ENCODE results near the gene MRPS34.
"Not testable (repeated sequence)": the region's sequence is repeated elsewhere in the genome, so short reads cannot be mapped to it uniquely, and the experiment has no call there.

MRPS34 gene

GRCh38 chr16:1734816-1735215 is 38.1 kb downstream of the MRPS34 start:
- peaks cover 35% of the 10 kb centered on the region for H3K36me3 ChIP-seq (ENCODE audit: control insufficient read depth, insufficient read depth, low read length)
- 97% methylated on average over 22 of the region's 22 CpGs for WGBS, 2 experiments (ENCODE audit: insufficient coverage in 2 of 2)
- H3K4me1 ChIP-seq (ENCODE audit: control insufficient read depth, insufficient read depth, low read length, poor library complexity, severe bottlenecking): no peaks in the 10 kb centered on the region
- H3K4me3 ChIP-seq (ENCODE audit: extremely low read depth, insufficient read depth, low read length, poor library complexity, severe bottlenecking): no peak overlapping the region
- no peak overlapping the region for H3K27ac ChIP-seq (ENCODE audit: low read depth, low read length, severe bottlenecking)
- peaks cover 21% of the 10 kb centered on the region for H3K9me3 ChIP-seq (ENCODE audit: control insufficient read depth, low read length)

DNA sequence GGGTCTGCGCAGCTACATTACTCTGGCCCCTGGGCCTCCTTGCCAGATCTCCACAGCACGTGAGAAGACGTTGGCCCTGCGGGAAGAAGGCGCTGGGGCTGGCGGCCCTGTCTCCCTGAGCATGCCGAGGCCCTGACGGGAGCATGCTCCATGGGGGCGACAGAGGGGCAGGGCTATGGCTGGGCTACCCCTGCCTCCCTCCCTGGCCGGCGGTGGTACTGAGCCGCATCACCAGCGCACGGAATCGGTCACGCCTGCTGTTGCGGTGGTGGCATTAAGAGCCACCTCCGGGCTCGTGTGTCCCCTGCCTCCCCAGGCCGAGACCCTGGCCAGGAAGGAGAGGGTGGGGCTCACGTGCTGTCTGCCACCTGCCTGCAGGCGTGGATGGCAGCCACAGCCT is 38.8 kb downstream of the MRPS34 start:
- WGBS, 2 experiments (ENCODE audit: insufficient coverage in 2 of 2): 98% methylated on average over 21 to 22 of the region's 22 CpGs
- Histone ChIP-seq H3K9me3 (ENCODE audit: control insufficient read depth, low read length) (peaks cover 21% of the 10 kb centered on the region), H3K4me3 (ENCODE audit: extremely low read depth, insufficient read depth, low read length, poor library complexity, severe bottlenecking) (no peak overlapping the region), H3K27ac (ENCODE audit: low read depth, low read length, severe bottlenecking) (no peak overlapping the region), H3K4me1 (ENCODE audit: control insufficient read depth, insufficient read depth, low read length, poor library complexity, severe bottlenecking) (no peaks in the 10 kb centered on the region), H3K36me3 (ENCODE audit: control insufficient read depth, insufficient read depth, low read length) (peaks cover 41% of the 10 kb centered on the region)

DNA sequence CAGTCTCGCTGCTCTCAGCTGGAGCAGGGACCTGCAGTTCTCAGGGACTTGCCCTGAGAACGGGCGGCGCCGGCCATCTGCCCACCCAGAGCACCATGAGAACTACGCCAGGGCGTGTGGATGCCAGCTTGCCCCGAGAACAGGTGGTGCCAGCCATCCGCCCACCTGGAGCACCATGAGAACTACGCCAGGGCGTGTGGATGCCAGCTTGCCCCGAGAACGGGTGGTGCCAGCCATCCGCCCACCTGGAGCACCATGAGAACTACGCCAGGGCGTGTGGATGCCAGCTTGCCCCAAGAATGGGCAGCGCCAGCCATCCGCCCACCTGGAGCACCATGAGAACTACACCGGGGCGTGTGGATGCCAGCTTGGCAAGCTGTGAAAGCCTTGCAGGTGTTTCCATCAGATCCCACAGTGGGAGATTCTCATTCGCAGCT is 40.4 kb downstream of the MRPS34 start:
- 94 to 98% methylated on average over 16 to 21 of the region's 21 CpGs for WGBS, 2 experiments (ENCODE audit: insufficient coverage in 2 of 2)
- not testable (repeated sequence) for H3K4me1 ChIP-seq (ENCODE audit: control insufficient read depth, insufficient read depth, low read length, poor library complexity, severe bottlenecking); H3K4me3 ChIP-seq (ENCODE audit: extremely low read depth, insufficient read depth, low read length, poor library complexity, severe bottlenecking); H3K27ac ChIP-seq (ENCODE audit: low read depth, low read length, severe bottlenecking)
- peaks cover 12% of the 10 kb centered on the region for H3K9me3 ChIP-seq (ENCODE audit: control insufficient read depth, low read length)
- H3K36me3 ChIP-seq (ENCODE audit: control insufficient read depth, insufficient read depth, low read length): peaks cover 51% of the 10 kb centered on the region

DNA sequence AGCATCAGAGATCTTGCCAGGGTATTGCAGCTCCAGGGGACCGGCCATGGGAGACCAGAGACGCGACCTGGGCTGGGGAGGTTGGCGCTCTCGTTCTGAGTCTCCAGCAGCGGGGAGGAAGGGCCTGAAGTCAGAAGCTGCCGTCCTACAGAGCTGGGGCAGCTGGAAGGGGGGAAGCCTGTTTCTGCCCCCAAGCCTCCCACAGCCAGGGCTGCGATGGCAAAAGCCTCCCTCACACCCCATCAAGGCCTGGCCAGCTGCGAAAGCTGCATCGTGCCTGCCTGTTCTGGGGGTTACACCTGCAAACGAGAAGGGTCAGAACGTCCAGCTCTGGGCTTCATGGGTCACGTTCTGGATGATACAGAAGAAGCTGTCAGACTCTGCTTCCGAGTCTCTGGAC is 40.9 kb downstream of the MRPS34 start:
- Histone ChIP-seq H3K9me3 (ENCODE audit: control insufficient read depth, low read length) (peaks cover 11% of the 10 kb centered on the region), H3K4me1 (ENCODE audit: control insufficient read depth, insufficient read depth, low read length, poor library complexity, severe bottlenecking) (no peaks in the 10 kb centered on the region), H3K27ac (ENCODE audit: low read depth, low read length, severe bottlenecking) (no peak overlapping the region), H3K36me3 (ENCODE audit: control insufficient read depth, insufficient read depth, low read length) (peaks cover 51% of the 10 kb centered on the region), H3K4me3 (ENCODE audit: extremely low read depth, insufficient read depth, low read length, poor library complexity, severe bottlenecking) (no peak overlapping the region)
- WGBS, 2 experiments (ENCODE audit: insufficient coverage in 2 of 2): 93 to 96% methylated on average over 11 to 14 of the region's 14 CpGs

DNA sequence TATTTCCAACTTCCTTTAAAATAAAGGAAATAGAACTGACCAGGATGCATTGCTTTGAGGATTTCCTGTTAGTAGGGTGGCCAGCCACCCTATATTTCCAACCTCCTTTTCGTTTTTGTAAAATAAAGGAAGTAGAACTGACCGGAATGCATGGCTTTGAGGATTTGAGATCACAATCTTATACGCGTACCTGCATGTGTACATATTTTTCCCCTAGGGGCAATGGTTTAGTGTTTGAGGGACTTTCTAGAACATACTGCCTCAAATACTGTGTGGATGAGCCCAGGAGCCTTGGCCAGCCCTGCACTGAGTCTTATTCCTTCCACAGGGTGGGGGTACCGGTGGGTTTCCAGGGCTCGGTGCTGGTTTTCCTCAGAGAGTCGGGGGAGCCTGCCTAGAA is 41.3 kb downstream of the MRPS34 start:
- Histone ChIP-seq H3K4me1 (ENCODE audit: control insufficient read depth, insufficient read depth, low read length, poor library complexity, severe bottlenecking) (no peaks in the 10 kb centered on the region), H3K9me3 (ENCODE audit: control insufficient read depth, low read length) (peaks cover 7% of the 10 kb centered on the region), H3K36me3 (ENCODE audit: control insufficient read depth, insufficient read depth, low read length) (peaks cover 53% of the 10 kb centered on the region), H3K27ac (ENCODE audit: low read depth, low read length, severe bottlenecking) (no peak overlapping the region), H3K4me3 (ENCODE audit: extremely low read depth, insufficient read depth, low read length, poor library complexity, severe bottlenecking) (no peak overlapping the region)
- WGBS, 2 experiments (ENCODE audit: insufficient coverage in 2 of 2): 94 to 96% methylated on average over 2 to 5 of the region's 7 CpGs

GRCh38 chr16:1731073-1731472 is 41.9 kb downstream of the MRPS34 start:
- Histone ChIP-seq H3K4me1 (ENCODE audit: control insufficient read depth, insufficient read depth, low read length, poor library complexity, severe bottlenecking) (no peaks in the 10 kb centered on the region), H3K36me3 (ENCODE audit: control insufficient read depth, insufficient read depth, low read length) (peaks cover 59% of the 10 kb centered on the region), H3K4me3 (ENCODE audit: extremely low read depth, insufficient read depth, low read length, poor library complexity, severe bottlenecking) (no peak overlapping the region), H3K9me3 (ENCODE audit: control insufficient read depth, low read length) (peaks cover 6% of the 10 kb centered on the region), H3K27ac (ENCODE audit: low read depth, low read length, severe bottlenecking) (no peak overlapping the region)
- WGBS, 2 experiments (ENCODE audit: insufficient coverage in 2 of 2): 92% methylated on average over 3 to 5 of the region's 7 CpGs

GRCh38 chr16:1729445-1729844 is 43.5 kb downstream of the MRPS34 start:
- no peaks in the 10 kb centered on the region for H3K9me3 ChIP-seq (ENCODE audit: control insufficient read depth, low read length)
- H3K4me1 ChIP-seq (ENCODE audit: control insufficient read depth, insufficient read depth, low read length, poor library complexity, severe bottlenecking): no peaks in the 10 kb centered on the region
- peaks cover 53% of the 10 kb centered on the region for H3K36me3 ChIP-seq (ENCODE audit: control insufficient read depth, insufficient read depth, low read length)
- H3K27ac ChIP-seq (ENCODE audit: low read depth, low read length, severe bottlenecking): no peak overlapping the region
- no peak overlapping the region for H3K4me3 ChIP-seq (ENCODE audit: extremely low read depth, insufficient read depth, low read length, poor library complexity, severe bottlenecking)
- 95 to 96% methylated on average over 30 to 32 of the region's 35 CpGs for WGBS, 2 experiments (ENCODE audit: insufficient coverage in 2 of 2)

GRCh38 chr16:1729026-1729425 is 43.9 kb downstream of the MRPS34 start:
- H3K4me3 ChIP-seq (ENCODE audit: extremely low read depth, insufficient read depth, low read length, poor library complexity, severe bottlenecking): no peak overlapping the region
- no peaks in the 10 kb centered on the region for H3K9me3 ChIP-seq (ENCODE audit: control insufficient read depth, low read length)
- H3K27ac ChIP-seq (ENCODE audit: low read depth, low read length, severe bottlenecking): no peak overlapping the region
- peaks cover 53% of the 10 kb centered on the region for H3K36me3 ChIP-seq (ENCODE audit: control insufficient read depth, insufficient read depth, low read length)
- 97 to 99% methylated on average over 15 to 18 of the region's 18 CpGs for WGBS, 2 experiments (ENCODE audit: insufficient coverage in 2 of 2)
- H3K4me1 ChIP-seq (ENCODE audit: control insufficient read depth, insufficient read depth, low read length, poor library complexity, severe bottlenecking): no peaks in the 10 kb centered on the region

DNA sequence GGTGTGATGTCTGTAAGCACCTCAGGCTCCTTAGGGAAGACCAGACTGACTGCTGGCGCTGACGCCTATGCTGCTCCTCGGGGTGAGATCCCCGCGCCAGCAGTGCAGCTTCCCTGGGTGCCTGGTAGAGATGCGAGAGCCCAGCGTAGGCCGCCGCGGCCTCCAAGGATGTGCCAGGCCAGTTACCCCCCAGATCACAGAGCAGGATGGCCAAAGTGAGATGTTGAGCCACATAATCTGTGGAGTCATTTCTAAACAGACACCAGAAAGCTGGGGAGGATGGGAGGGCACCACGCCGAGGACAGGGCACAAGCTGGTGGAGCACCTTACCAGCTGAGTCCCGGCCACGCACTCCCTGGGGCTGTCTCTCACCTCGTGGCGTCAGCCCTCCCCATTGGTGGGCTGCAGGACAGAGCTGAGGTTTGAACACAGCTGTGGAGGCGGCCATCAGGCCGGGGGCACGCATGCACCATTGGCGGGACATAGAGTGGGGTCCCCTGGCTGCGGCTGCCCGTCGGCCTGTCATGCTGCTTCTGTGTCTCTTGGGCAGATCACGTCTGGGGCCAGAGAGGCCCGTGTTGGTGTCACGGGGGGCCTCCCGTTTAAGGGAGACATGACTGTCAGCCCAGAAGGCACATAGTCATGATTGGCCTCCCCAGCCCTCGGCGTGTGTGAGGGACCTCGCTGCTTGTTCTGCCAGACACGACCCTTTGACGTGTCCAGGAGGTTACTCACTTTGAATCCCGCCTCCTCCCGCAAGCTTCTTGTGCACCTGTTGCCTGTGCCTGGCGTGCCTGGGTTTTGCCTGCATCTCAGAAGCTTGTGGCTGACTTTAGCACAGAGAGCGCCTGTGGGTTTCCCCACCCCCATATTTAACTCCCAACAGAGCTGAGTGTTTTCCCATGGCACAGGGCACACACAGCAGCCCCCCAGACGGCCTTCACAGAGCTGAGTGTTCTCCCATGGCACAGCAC is 45.0 kb downstream of the MRPS34 start:
- H3K27ac ChIP-seq (ENCODE audit: low read depth, low read length, severe bottlenecking): no peak overlapping the region
- no peaks in the 10 kb centered on the region for H3K9me3 ChIP-seq (ENCODE audit: control insufficient read depth, low read length)
- H3K4me1 ChIP-seq (ENCODE audit: control insufficient read depth, insufficient read depth, low read length, poor library complexity, severe bottlenecking): no peaks in the 10 kb centered on the region
- H3K36me3 ChIP-seq (ENCODE audit: control insufficient read depth, insufficient read depth, low read length): peaks cover 43% of the 10 kb centered on the region
- H3K4me3 ChIP-seq (ENCODE audit: extremely low read depth, insufficient read depth, low read length, poor library complexity, severe bottlenecking): no peak overlapping the region
- 96 to 97% methylated on average over 31 to 36 of the region's 37 CpGs for WGBS, 2 experiments (ENCODE audit: insufficient coverage in 2 of 2)

GRCh38 chr16:1726661-1727502 is 46.1 kb downstream of the MRPS34 start:
- Histone ChIP-seq H3K27ac (ENCODE audit: low read depth, low read length, severe bottlenecking) (no peak overlapping the region), H3K36me3 (ENCODE audit: control insufficient read depth, insufficient read depth, low read length) (peaks cover 34% of the 10 kb centered on the region), H3K4me3 (ENCODE audit: extremely low read depth, insufficient read depth, low read length, poor library complexity, severe bottlenecking) (no peak overlapping the region), H3K4me1 (ENCODE audit: control insufficient read depth, insufficient read depth, low read length, poor library complexity, severe bottlenecking) (peaks cover 3% of the 10 kb centered on the region), H3K9me3 (ENCODE audit: control insufficient read depth, low read length) (no peaks in the 10 kb centered on the region)
- 91 to 98% methylated on average over 28 to 32 of the region's 32 CpGs for WGBS, 2 experiments (ENCODE audit: insufficient coverage in 2 of 2)

All from mesodermal cell (in vitro differentiated cells).